ENCODE measurements around the gene MSI2.

GRCh38 chr17:57559634-57560318 lies 303.5 kb downstream of the MSI2 start:
- no peak for TF ChIP-seq CTCF (IDR thresholded peaks at IDR 0.05)
- TF ChIP-seq EZH2 (IDR thresholded peaks at IDR 0.05; ENCODE audit: borderline replicate concordance, insufficient read depth, low read depth, low read length, poor library complexity, severe bottlenecking) = no peak

All from B cell (primary cell).